Tibial nerve (tissue), 3 donors: ENCODE measurements around the gene SP140L.

Experiments used
- CTCF ChIP-seq, 5 experiments: fragments of 200-600 bp in 3 of 5; fragments of 450-650 bp in 2 of 5; sonication (generic) in 3 of 5; IDR thresholded peaks; one replicate each; pipeline ENCODE4 v1.5.1; 2016 to 2019; ENCODE audit warnings: antibody characterized with exemption in 5 of 5, mild to moderate bottlenecking in 3 of 5, moderate library complexity in 2 of 5
- POLR2A ChIP-seq, 2 donors: fragments of 450-650 bp; IDR thresholded peaks; one replicate each; pipeline ENCODE4 v1.6.1; 2017; ENCODE audit warnings: antibody characterized with exemption in 2 of 2, mild to moderate bottlenecking in 2 of 2, moderate library complexity in 2 of 2

DNA sequence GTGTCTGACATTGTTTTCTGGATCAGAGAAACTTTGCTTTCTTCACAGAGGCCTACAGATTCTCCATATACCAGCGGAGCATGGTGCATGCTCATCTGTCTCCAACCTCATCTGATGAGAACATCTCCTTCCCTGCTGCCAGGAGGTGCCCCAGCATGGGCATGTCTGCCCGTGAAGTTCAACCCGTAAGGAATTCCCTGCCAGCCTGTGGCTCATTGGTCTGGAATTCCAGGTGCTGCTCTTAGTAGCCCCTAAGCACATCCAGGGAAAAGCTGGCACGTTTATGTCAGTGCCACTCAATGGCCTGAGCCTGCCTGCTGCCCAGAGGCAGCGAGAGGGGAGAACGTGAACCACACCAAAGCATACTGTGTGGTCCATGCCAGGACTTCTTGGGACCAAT is 87.3 kb downstream of the SP140L start:
- TF ChIP-seq CTCF (IDR thresholded peaks at IDR 0.05) (no peak), POLR2A (IDR thresholded peaks at IDR 0.05) (no peak)
